Measurements from ENCODE around the gene S100A1. TPM values are rescaled to one million over a fixed set of nuclear protein-coding genes. Genes with fewer than 3 reads are reported as not detected.
"Not testable (repeated sequence)": the region's sequence is repeated elsewhere in the genome, so short reads cannot be mapped to it uniquely, and the experiment has no call there.

Gene S100A1
- polyA plus RNA-seq (2013, experiment 1 of 2), result 0.22 TPM
- polyA plus RNA-seq (2013, experiment 2 of 2), result 0.12 TPM

DNA sequence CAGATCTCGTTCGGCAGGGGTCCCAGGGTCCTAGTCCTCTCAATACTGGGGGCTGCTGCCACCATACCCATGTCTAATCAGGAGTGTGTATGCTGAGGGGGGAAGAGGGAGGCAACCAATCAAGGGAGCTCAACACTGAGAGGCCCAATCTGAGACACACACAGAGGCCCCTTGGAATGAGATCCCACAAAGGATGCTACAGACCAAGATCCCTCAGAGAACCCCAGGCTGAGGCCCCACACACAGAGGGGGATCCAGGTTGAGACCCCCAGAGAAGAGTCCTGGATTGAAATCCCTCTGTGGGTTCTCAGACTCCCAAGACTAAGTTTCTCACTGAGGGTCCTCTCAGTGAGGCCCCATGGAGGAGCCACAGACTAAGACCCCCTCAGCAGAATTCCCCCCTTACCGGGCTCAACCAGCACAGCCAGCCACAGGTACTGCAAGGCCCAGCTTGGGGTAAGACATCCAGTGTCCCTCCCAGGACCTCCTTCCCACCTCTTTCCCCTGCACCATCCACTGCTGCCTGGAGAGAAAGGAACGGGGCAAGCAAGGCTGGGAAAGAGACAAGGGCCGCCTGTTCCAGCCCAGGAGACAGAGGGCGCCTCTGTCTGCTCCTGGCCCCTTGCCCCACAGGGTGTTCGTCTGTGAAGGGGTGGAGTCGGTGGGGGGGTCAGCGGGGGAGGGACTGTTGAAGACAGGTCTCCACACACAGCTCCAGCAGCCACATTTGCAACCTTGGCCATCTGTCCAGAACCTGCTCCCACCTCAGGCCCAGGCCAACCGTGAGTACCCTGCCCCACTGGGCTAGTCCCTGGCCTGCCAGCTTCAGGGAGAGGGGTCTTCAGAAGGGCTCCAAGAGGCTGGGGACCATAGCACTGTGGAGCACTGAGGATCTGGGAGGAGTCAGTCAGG, at the start of gene S100A1:
Gene S100A1 (plus strand): TSS at position 720 of the 912 bp plus-strand sequence. CDS start 2,088 bp downstream, outside the sequence.
- no CpG with 5 or more reads among the region's 10 CpGs for WGBS, 2 donors (ENCODE audit: extremely low coverage in 2 of 2, insufficient read length in 2 of 2, insufficient replicate concordance in 1 of 2)
- Histone ChIP-seq H2BK12ac (ENCODE audit: low read length) (peak within 1 kb of the TSS; percentile 68), H3K4me3 (ENCODE audit: low read length in 2 of 2) (peak within 1 kb of the TSS; percentile 59 to 72), H3K36me3 (replicated peaks in 1 of 2; ENCODE audit: control insufficient read depth in 2 of 2, insufficient read depth in 2 of 2, low read length in 2 of 2) (peaks cover 0 to 19% of the 10 kb centered on the region in 2 donors), H2AFZ (ENCODE audit: low read length) (peak within 1 kb of the TSS; percentile 88), H3K4me2 (ENCODE audit: insufficient read depth, low read length, poor library complexity, severe bottlenecking) (peak within 1 kb of the TSS; percentile 79), H3K4ac (ENCODE audit: low read length) (no peak within 1 kb of the TSS), H4K91ac (ENCODE audit: low read depth, low read length, poor library complexity) (no peak within 1 kb of the TSS), H4K8ac (ENCODE audit: low read depth, low read length) (no peak within 1 kb of the TSS), H3K9me3 (replicated peaks in 1 of 2; ENCODE audit: control insufficient read depth in 2 of 2, insufficient read depth in 1 of 2, low read depth in 1 of 2, low read length in 2 of 2) (no peaks in the 10 kb centered on the region), H3K79me1 (ENCODE audit: low read depth, low read length) (peaks cover 3% of the 10 kb centered on the region), H3K14ac (ENCODE audit: low read length) (no peak within 1 kb of the TSS), H2BK15ac (ENCODE audit: low read length) (peak within 1 kb of the TSS; percentile 78), H2BK5ac (ENCODE audit: low read length) (peak within 1 kb of the TSS; percentile 67), H3K27me3 (ENCODE audit: control insufficient read depth in 3 of 3, insufficient read depth in 3 of 3, low read depth in 1 of 3, low read length in 3 of 3) (no peaks in the 10 kb centered on the region), H3K27ac (replicated peaks; ENCODE audit: low read length) (peak within 1 kb of the TSS; percentile 85), H3K23ac (ENCODE audit: low read depth, low read length, poor library complexity) (peak within 1 kb of the TSS; percentile 11), H3K18ac (ENCODE audit: low read length) (peak within 1 kb of the TSS; percentile 97), H3K4me1 (ENCODE audit: control insufficient read depth in 2 of 2, insufficient read depth in 1 of 2, low read depth in 1 of 2, low read length in 2 of 2) (peaks cover 12 to 13% of the 10 kb centered on the region in 2 donors), H3K9ac (ENCODE audit: low read depth, low read length, poor library complexity) (peak within 1 kb of the TSS; percentile 1), H2AK5ac (ENCODE audit: low read depth, low read length) (peak within 1 kb of the TSS; percentile 76), H2BK120ac (ENCODE audit: low read depth, low read length) (peak within 1 kb of the TSS; percentile 78)
- DNase-seq (ENCODE audit: low spot score), result no peak

GRCh38 chr1:153578490-153578889, 49.7 kb upstream of the S100A1 start:
- no peak overlapping the region for H4K8ac ChIP-seq (ENCODE audit: low read depth, low read length)
- H2BK5ac ChIP-seq (ENCODE audit: low read length), result no peak overlapping the region
- H3K4ac ChIP-seq (ENCODE audit: low read length), result no peak overlapping the region
- H4K91ac ChIP-seq (ENCODE audit: low read depth, low read length, poor library complexity), result no peak overlapping the region
- no peak overlapping the region for H3K14ac ChIP-seq (ENCODE audit: low read length)
- H2BK15ac ChIP-seq (ENCODE audit: low read length), result no peak overlapping the region
- no peak overlapping the region for H2BK12ac ChIP-seq (ENCODE audit: low read length)
- peaks cover 7 to 13% of the 10 kb centered on the region in 2 donors for H3K4me1 ChIP-seq (ENCODE audit: control insufficient read depth in 2 of 2, insufficient read depth in 1 of 2, low read depth in 1 of 2, low read length in 2 of 2)
- H2AFZ ChIP-seq (ENCODE audit: low read length), result peak overlapping the region; percentile 51
- no peak for DNase-seq (ENCODE audit: low spot score)
- no peak overlapping the region for H3K18ac ChIP-seq (ENCODE audit: low read length)
- no peak overlapping the region for H3K9ac ChIP-seq (ENCODE audit: low read depth, low read length, poor library complexity)
- no peak overlapping the region for H3K4me3 ChIP-seq (ENCODE audit: low read length in 2 of 2)
- H3K36me3 ChIP-seq (replicated peaks in 1 of 2; ENCODE audit: control insufficient read depth in 2 of 2, insufficient read depth in 2 of 2, low read length in 2 of 2), result no peaks in the 10 kb centered on the region
- H3K9me3 ChIP-seq (replicated peaks in 1 of 2; ENCODE audit: control insufficient read depth in 2 of 2, insufficient read depth in 1 of 2, low read depth in 1 of 2, low read length in 2 of 2), result no peaks in the 10 kb centered on the region
- H3K27me3 ChIP-seq (ENCODE audit: control insufficient read depth in 3 of 3, insufficient read depth in 3 of 3, low read depth in 1 of 3, low read length in 3 of 3), result no peaks in the 10 kb centered on the region
- H3K4me2 ChIP-seq (ENCODE audit: insufficient read depth, low read length, poor library complexity, severe bottlenecking), result no peak overlapping the region
- H2BK120ac ChIP-seq (ENCODE audit: low read depth, low read length), result no peak overlapping the region
- H2AK5ac ChIP-seq (ENCODE audit: low read depth, low read length), result no peak overlapping the region
- no peak overlapping the region for H3K27ac ChIP-seq (replicated peaks; ENCODE audit: low read length)
- H3K79me1 ChIP-seq (ENCODE audit: low read depth, low read length), result no peaks in the 10 kb centered on the region
- no peak overlapping the region for H3K23ac ChIP-seq (ENCODE audit: low read depth, low read length, poor library complexity)

- Histone ChIP-seq H3K9ac (ENCODE audit: low read depth, low read length, poor library complexity) (no peak overlapping the region), H3K18ac (ENCODE audit: low read length) (no peak overlapping the region), H3K27me3 (ENCODE audit: control insufficient read depth in 3 of 3, insufficient read depth in 3 of 3, low read depth in 1 of 3, low read length in 3 of 3) (no peaks in the 10 kb centered on the region), H3K23ac (ENCODE audit: low read depth, low read length, poor library complexity) (no peak overlapping the region), H3K79me1 (ENCODE audit: low read depth, low read length) (no peaks in the 10 kb centered on the region), H3K4me1 (ENCODE audit: control insufficient read depth in 2 of 2, insufficient read depth in 1 of 2, low read depth in 1 of 2, low read length in 2 of 2) (peaks cover 8 to 15% of the 10 kb centered on the region in 2 donors), H2BK120ac (ENCODE audit: low read depth, low read length) (no peak overlapping the region), H3K14ac (ENCODE audit: low read length) (no peak overlapping the region), H3K4ac (ENCODE audit: low read length) (no peak overlapping the region), H2BK12ac (ENCODE audit: low read length) (no peak overlapping the region), H4K8ac (ENCODE audit: low read depth, low read length) (no peak overlapping the region), H4K91ac (ENCODE audit: low read depth, low read length, poor library complexity) (no peak overlapping the region), H2BK15ac (ENCODE audit: low read length) (no peak overlapping the region), H3K4me2 (ENCODE audit: insufficient read depth, low read length, poor library complexity, severe bottlenecking) (no peak overlapping the region), H2AK5ac (ENCODE audit: low read depth, low read length) (no peak overlapping the region), H3K27ac (replicated peaks; ENCODE audit: low read length) (no peak overlapping the region), H3K4me3 (ENCODE audit: low read length in 2 of 2) (no peak overlapping the region), H3K36me3 (replicated peaks in 1 of 2; ENCODE audit: control insufficient read depth in 2 of 2, insufficient read depth in 2 of 2, low read length in 2 of 2) (no peaks in the 10 kb centered on the region), H2BK5ac (ENCODE audit: low read length) (no peak overlapping the region), H3K9me3 (replicated peaks in 1 of 2; ENCODE audit: control insufficient read depth in 2 of 2, insufficient read depth in 1 of 2, low read depth in 1 of 2, low read length in 2 of 2) (no peaks in the 10 kb centered on the region), H2AFZ (ENCODE audit: low read length) (peak overlapping the region; percentile 51)
- WGBS, 2 donors (ENCODE audit: extremely low coverage in 2 of 2, insufficient read length in 2 of 2, insufficient replicate concordance in 1 of 2), result no CpG with 5 or more reads among the region's 3 CpGs
- no peak for DNase-seq (ENCODE audit: low spot score)
Observed at GRCh38 chr1:153578936-153579335, 49.3 kb upstream of the S100A1 start.

DNA sequence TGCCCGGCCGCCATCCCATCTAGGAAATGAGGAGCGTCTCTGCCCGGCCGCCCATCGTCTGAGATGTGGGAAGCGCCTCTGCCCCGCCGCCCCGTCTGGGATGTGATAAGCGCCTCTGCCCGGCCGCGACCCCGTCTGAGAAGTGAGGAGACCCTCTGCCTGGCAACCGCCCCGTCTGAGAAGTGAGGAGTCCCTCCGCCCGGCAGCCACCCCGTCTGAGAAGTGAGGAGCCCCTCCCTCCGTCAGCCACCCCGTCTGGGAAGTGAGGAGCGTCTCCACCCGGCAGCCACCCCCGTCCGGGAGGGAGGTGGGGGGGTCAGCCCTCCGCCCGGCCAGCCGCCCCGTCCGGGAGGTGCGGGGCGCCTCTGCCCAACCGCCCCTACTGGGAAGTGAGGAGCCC, 45.4 kb upstream of the S100A1 start:
- not testable (repeated sequence) for H2BK5ac ChIP-seq (ENCODE audit: low read length); H3K27me3 ChIP-seq (ENCODE audit: control insufficient read depth in 3 of 3, insufficient read depth in 3 of 3, low read depth in 1 of 3, low read length in 3 of 3); H3K4ac ChIP-seq (ENCODE audit: low read length); H2BK120ac ChIP-seq (ENCODE audit: low read depth, low read length); H3K79me1 ChIP-seq (ENCODE audit: low read depth, low read length); H2BK15ac ChIP-seq (ENCODE audit: low read length); H3K23ac ChIP-seq (ENCODE audit: low read depth, low read length, poor library complexity); H3K14ac ChIP-seq (ENCODE audit: low read length); H4K8ac ChIP-seq (ENCODE audit: low read depth, low read length); H3K18ac ChIP-seq (ENCODE audit: low read length); DNase-seq (ENCODE audit: low spot score); H3K4me2 ChIP-seq (ENCODE audit: insufficient read depth, low read length, poor library complexity, severe bottlenecking); H4K91ac ChIP-seq (ENCODE audit: low read depth, low read length, poor library complexity); H3K36me3 ChIP-seq (replicated peaks in 1 of 2; ENCODE audit: control insufficient read depth in 2 of 2, insufficient read depth in 2 of 2, low read length in 2 of 2); H3K9me3 ChIP-seq (replicated peaks in 1 of 2; ENCODE audit: control insufficient read depth in 2 of 2, insufficient read depth in 1 of 2, low read depth in 1 of 2, low read length in 2 of 2); H3K9ac ChIP-seq (ENCODE audit: low read depth, low read length, poor library complexity); H3K4me3 ChIP-seq (ENCODE audit: low read length in 2 of 2); H2AFZ ChIP-seq (ENCODE audit: low read length); H2AK5ac ChIP-seq (ENCODE audit: low read depth, low read length); H3K27ac ChIP-seq (replicated peaks; ENCODE audit: low read length); H2BK12ac ChIP-seq (ENCODE audit: low read length)
- H3K4me1 ChIP-seq (ENCODE audit: control insufficient read depth in 2 of 2, insufficient read depth in 1 of 2, low read depth in 1 of 2, low read length in 2 of 2), result peaks cover 10 to 17% of the 10 kb centered on the region in 2 donors
- WGBS, 2 donors (ENCODE audit: extremely low coverage in 2 of 2, insufficient read length in 2 of 2, insufficient replicate concordance in 1 of 2), result no CpG with 5 or more reads among the region's 34 CpGs
